Femur (tissue), 1 donor: Measurements from ENCODE around the gene SH3BP1.

Experiments used
- DNase-seq: peaks from one replicate; pipeline ENCODE4 v3.0.0-alpha.2; 2017

Gene SH3BP1

DNA sequence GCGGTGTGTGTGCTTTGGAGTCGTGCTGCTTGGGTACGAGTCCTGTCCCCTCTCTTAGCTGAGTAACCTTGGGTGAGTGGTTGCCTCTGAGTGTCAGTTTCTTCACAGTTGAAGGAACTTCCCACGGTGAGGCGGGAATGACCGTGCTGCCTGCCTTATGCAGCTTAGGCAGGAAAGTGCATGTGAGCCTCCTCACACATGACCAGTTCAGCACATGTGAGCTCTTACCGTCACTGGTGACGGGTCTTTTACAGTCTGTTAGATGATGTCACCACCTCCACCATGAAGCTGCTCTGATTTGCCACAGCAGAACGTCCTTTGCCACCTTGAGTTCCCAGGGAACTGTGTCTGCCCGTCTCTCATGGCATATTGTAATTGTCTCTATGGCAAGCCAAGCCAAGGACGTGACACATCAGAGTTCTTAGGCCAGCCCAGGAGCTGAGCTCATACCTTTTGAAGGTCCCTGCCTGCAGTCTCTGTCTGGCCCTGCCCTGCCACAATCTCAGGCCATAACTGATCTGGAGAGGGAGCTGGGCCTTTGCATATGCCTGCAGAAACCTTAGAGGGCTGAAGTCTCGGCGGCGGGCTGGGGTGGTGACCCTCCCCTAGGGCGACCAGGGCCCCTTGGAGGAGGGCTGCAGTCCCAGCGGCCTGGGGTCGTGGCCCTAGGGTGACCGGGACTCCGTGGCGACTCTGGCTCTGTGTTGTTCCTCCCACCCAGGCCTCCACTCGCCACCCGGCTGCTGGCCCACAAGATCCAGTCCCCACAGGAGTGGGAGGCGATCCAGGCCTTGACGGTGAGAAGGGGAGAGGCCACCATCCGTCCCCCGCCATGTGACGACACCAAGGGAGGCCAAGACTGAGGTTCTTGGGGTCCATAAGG is 23.0 kb upstream of the SH3BP1 start:
- no peak for DNase-seq

GRCh38 chr22:37617431-37617830 is 22.0 kb upstream of the SH3BP1 start:
- no peak for DNase-seq

DNA sequence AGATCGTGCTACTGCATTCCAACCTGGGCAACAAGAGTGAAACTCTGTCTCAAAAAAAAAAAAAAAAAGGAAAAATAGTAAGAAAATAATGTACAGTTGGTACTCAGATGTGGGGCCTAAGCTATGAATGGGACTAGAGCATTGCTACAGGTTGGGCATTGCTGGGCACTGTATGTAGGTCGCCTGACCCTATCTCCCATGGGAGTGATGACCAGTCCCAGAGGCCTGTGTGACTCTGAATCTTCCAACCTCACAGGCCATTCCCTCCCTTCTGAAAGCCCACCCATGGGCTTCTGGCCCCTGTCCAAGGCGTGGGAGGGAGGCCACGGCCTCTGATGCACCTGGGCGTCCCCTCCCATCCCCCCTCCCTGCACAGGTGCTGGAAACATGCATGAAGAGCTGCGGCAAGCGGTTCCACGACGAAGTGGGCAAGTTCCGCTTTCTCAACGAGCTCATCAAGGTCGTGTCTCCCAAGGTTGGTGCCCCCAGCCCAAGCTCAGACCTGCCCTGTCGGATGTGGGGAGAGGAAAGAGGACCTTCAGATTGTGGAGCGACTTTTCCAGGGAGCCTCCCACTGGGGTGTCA is 21.3 kb upstream of the SH3BP1 start:
- no peak for DNase-seq

DNA sequence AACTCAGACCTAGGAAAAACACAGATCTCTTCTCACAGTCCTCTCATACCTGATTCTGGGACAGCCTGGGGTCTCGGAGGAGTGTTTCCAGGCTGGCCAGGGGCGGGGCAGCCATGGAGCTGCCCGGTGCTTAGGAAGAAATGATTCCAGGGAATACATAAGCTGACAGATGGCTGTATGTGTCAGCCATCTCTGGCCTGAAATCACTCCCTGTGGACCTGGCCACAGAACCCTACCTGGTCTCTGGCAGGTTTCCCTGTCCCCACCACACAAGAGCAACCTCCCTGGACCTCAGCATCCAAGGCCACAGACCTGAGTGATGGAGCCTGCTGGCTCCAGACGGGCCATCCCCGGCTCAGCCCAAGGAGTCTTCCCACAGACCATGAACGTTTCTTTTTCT is 20.8 kb upstream of the SH3BP1 start:
- no peak for DNase-seq

- DNase-seq = no peak
Observed at GRCh38 chr22:37619991-37620390, 19.5 kb upstream of the SH3BP1 start.

DNA sequence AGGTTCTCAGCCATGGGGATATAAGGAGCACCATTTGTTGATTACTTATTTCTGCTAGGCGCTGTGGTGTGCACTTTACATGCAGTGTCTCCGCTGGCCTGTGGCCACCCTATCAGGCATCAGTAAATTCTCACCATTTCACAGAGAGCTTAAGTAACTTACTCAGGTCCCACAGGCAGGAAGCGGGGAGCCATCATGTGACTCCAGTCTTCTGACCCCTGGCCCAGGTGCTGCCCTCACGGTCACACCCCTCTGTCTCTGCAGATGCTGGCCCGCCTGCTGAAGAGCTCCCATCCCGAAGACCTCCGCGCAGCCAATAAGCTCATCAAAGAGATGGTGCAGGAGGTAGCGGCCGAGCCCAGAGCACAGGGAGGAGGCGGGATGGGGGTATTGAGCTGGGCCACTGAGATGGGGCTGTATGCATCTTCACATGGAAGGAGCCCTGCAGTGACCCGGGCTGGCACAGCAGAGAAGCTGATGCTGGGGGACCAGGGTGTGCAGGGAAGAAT is 18.1 kb upstream of the SH3BP1 start:
- DNase-seq = no peak

- peak; percentile 81 for DNase-seq
Observed at GRCh38 chr22:37623075-37624016, 16.1 kb upstream of the SH3BP1 start.

- no peak for DNase-seq
Observed at GRCh38 chr22:37624017-37624365, 15.5 kb upstream of the SH3BP1 start.

DNA sequence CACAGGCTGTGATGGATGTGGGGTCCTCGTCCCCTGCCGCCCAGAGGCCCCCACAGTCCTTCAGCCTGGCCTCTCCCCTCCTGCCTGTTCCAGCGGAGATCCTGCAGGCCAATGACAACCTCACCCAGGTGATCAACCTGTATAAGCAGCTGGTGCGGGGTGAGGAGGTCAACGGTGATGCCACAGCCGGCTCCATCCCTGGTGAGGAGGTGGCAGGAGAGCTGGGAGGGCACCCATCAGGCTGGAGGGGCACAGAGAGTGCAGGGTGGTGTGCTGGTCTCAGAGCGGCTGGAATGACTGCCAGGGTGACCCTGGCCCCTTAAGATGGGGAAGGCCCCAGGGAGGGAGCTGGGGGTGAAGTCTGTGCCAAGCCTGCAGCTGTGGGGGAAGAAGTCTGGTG is 14.6 kb upstream of the SH3BP1 start:
- no peak for DNase-seq

- DNase-seq = no peak
Observed at GRCh38 chr22:37625737-37626136, 13.7 kb upstream of the SH3BP1 start.

DNA sequence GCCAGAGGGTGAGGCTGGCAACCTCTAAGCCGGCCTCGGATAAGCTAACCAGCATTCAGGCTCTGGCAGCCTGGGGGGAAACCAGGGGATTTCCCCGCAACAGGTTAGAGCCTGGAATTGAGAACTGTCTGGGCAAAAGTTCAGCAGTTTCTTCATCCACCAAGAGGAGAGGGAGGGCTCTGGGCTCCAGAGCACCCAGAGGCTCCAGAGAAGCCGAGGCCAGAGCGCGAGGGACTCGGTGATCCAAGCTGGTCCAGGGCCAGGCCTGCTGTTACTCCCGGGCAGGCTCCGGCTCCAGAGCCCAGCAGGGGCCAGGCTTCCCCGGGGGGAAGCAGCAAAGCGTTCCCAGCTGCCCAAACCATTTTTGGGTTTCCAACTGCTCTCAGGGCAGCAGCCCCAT is 13.3 kb upstream of the SH3BP1 start:
- peak; percentile 56 for DNase-seq

DNA sequence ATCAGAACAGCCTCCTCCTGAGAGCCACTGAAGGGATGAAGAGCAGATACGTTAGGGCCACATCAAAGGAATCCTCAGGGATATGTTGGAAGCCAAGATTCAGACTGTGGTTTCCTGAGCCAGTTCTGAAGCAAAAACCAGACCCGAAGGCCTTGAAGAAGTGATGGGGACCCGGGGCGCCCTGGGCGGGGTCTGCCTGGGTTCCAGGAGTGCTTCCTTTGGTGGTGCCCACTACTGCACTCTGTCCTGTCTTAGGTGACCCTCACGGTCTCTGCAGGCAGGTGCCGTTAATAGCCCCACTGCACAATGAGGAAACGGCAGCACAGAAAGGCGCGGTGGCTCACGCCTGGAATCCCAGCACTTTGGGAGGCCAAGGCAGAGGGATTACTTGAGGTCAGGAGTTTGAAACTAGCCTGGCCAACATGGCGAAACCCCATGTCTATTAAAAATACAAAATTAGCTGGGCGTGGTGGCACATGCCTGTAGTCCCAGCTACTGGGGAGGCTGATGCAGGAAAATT is 12.9 kb upstream of the SH3BP1 start:
- DNase-seq = no peak

DNA sequence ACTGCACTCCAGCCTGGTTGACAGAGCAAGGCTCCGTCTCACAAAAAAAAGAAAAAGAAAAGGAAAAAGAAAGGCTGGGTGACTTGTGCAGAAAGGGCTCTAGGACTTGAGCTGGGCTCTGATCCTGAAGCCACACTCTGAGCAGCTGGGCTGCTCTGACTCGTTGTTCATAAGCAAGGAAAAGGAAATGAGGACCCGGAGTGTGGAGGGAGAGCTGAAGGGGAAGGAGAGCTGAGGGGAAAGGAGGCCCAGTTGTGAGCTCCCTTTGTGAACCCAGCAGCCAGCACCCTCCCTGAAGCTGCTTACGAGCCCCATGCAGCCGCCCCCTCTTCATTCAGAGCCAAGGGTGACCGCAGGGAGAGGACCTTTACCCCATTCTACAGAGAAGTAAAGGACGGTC is 12.3 kb upstream of the SH3BP1 start:
- no peak for DNase-seq

DNA sequence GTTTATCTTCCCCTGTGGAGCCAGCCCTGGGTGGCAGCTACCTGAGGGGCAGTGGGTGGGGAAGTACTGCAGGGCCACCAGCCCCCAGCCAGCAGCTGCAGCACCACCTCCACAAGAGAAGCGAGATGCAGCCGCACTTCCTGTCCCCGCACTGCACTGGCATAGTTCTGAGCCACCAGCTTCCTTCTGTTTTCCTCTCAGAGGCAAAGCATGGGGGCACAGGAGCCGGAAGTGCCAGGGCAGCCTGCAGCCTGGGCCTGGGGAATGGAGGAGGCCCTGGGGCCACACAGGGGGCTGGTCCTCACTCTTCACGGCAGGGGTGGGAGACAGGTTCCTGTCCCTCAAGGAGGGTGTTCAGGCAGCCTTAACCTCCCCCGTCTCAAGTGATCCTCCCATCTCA is 11.9 kb upstream of the SH3BP1 start:
- DNase-seq = no peak

DNA sequence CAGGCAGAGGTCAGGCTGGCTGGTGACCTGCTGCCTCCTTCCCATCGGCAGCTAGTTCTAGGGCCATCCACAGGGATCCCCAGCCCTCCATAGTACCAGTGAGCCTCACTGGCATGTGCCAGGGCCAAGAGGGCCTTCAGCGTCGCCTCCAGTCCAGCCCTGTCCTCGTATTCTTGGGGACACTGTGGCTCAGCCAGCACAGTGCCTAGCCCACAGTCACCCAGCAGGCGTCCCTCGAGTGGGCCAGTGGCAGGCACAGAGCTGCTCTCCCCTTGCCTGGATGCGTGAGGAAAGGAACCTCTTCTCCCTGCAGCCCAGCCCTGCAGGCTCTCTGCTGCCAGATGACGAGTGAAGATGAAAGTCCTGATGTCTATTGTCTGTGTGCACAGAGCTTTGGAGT is 10.6 kb upstream of the SH3BP1 start:
- no peak for DNase-seq

DNA sequence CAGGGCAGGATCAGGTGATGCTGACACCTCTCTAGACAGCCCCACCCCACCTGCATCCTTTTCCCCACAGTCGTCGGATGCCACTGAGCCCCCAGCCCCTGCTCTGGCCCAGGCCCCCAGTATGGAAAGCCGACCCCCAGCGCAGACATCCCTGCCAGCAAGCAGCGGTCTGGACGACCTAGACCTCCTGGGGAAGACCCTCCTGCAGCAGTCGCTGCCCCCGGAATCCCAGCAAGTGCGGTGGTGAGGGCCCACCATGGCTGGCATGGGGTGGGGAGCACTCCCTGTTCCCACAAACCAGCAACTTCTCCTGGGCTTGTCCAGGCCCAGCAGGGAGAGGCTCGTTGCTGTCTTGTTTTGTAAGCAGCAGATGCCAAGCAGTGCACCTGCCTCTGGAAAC is 9.5 kb upstream of the SH3BP1 start:
- DNase-seq = no peak

DNA sequence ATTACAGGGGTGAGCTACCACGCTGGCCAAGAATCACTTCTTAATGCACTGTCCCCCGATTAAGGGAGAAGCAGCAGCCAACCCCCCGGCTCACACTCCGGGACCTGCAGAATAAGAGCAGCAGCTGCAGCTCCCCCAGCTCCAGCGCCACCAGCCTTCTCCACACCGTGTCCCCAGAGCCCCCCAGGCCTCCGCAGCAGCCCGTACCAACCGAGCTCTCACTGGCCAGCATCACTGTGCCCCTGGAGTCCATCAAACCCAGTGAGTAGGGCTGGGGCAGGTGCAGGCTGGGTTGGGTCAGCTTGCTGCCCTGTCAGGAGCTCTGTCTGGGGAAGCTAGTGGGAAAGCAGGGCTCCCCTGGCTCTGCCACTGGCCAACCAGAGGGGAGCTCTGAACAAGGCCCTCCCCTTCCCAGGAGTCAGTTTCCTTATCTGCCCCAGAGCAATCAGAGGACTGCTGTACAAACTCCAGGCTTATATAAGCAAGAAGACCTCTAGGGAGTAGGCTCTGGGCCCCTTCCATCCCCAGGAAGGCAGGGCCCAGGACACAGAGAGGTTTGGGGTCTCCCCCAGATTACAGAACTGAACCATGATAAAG is 8.5 kb upstream of the SH3BP1 start:
- no peak for DNase-seq

- no peak for DNase-seq
Observed at GRCh38 chr22:37631448-37632173, 7.9 kb upstream of the SH3BP1 start.

GRCh38 chr22:37632174-37633088 is 7.0 kb upstream of the SH3BP1 start:
- no peak for DNase-seq

DNA sequence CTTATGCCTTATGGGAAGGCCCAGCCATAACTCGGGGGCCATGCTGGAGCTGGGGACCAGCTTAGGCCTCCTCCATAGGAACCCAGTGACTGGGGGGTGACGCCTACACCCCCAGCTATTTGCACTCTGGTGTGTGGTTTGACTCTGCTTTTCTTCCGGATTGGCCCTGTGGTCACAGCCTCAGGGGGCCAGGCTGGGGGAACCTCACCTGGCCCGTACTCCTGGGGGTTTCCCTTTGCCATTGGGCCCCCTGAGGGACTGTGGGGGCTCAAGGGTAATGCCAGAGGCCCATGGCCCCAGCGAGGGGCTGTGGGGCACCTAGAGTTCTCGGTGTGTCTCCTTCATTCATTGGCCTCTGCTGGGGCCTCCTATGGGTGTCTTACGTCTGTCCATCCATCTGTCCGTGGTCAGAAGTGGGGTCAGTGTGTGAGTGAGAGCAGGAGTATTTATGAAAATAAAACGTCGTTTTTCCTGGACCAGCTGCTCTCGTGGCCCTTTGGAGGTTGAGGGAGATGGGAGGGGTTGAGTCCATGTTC is 6.3 kb upstream of the SH3BP1 start:
- no peak for DNase-seq
